K562 (cell line): Measurements from ENCODE around the gene NACC1. TPM values are rescaled to one million over a fixed set of nuclear protein-coding genes. Genes with fewer than 3 reads are reported as not detected.

Experiments used
- DEAF1 ChIP-seq: fragments of 450-650 bp; formaldehyde crosslinking; IDR thresholded peaks from 2 replicates; pipeline ENCODE4 v1.4.0; 2020; ENCODE audit warnings: mild to moderate bottlenecking, moderate library complexity
- ESRRA ChIP-seq: fragments of 450-650 bp; IDR thresholded peaks from 2 replicates; pipeline ENCODE4 v1.6.1; 2014; ENCODE audit warnings: low read depth, mild to moderate bottlenecking, moderate library complexity, borderline replicate concordance
- ETV6 ChIP-seq, 3 experiments: fragments of 150-350 bp in 1 of 3; sonication (generic) in 1 of 3; formaldehyde crosslinking in 1 of 3; IDR thresholded peaks; 2 replicates each; pipeline versions ENCODE4 v1.6.1 to v1.8.0; 2014 to 2022; ENCODE audit warnings: borderline replicate concordance in 2 of 3, low read depth in 2 of 3, antibody characterized with exemption in 1 of 3, low read length in 1 of 3, mild to moderate bottlenecking in 1 of 3, missing genetic modification reagents in 1 of 3
- HMBOX1 ChIP-seq: sonication (generic); IDR thresholded peaks from 2 replicates; pipeline ENCODE4 v1.6.1; 2016
- IFI16 ChIP-seq: fragments of 250-450 bp; sonication (Bioruptor Pico); IDR thresholded peaks from 2 replicates; pipeline ENCODE4 v2.1.2; 2022; ENCODE audit warnings: mild to moderate bottlenecking, inconsistent platforms
- MAZ ChIP-seq, 2 experiments: fragments of 450-650 bp in 1 of 2; sonication (generic) in 1 of 2; formaldehyde crosslinking; IDR thresholded peaks in 1 of 2; conservative IDR thresholded peaks in 1 of 2; 2 replicates each; pipeline versions ENCODE4 v1.4.0 to v1.5.0; 2020; ENCODE audit warnings: mild to moderate bottlenecking in 1 of 2, missing genetic modification reagents in 1 of 2
- MEF2D ChIP-seq: conservative IDR thresholded peaks from 2 replicates; pipeline ENCODE4 v1.6.1; 2016; ENCODE audit warnings: low read depth, missing genetic modification characterization, missing compliant biosample characterization
- MTF1 ChIP-seq: fragments of 250-450 bp; sonication (Bioruptor Pico); IDR thresholded peaks from 2 replicates; pipeline ENCODE4 v1.9.0; 2021; ENCODE audit warnings: moderate library complexity, mild to moderate bottlenecking, inconsistent platforms, borderline replicate concordance
- POLR2AphosphoS2 ChIP-seq: IDR thresholded peaks from 2 replicates; pipeline ENCODE4 v1.6.1; 2012; ENCODE audit warnings: low read length, improper control_type of control experiment
- RBM17 ChIP-seq: fragments of 200-400 bp; formaldehyde crosslinking; IDR thresholded peaks from 2 replicates; pipeline ENCODE4 v1.6.1; 2017; ENCODE audit warnings: low read depth, mild to moderate bottlenecking, low read length, borderline replicate concordance
- SETDB1 ChIP-seq: IDR thresholded peaks from one replicate; pipeline ENCODE4 v1.6.1; 2012; ENCODE audit warnings: low read length, control low read depth, inconsistent platforms
- SIRT6 ChIP-seq: IDR thresholded peaks from one replicate; pipeline ENCODE4 v1.6.1; 2012; ENCODE audit warnings: low read depth, mild to moderate bottlenecking, control low read depth, inconsistent platforms, low read length, moderate library complexity
- SP1 ChIP-seq: sonication (generic); formaldehyde crosslinking; IDR thresholded peaks from 2 replicates; pipeline ENCODE4 v1.8.1; 2022; ENCODE audit warnings: mild to moderate bottlenecking, missing genetic modification reagents
- SP2 ChIP-seq: IDR thresholded peaks from 2 replicates; pipeline ENCODE4 v1.6.1; 2011; ENCODE audit warnings: mild to moderate bottlenecking, low read depth, low read length, moderate library complexity; ENCODE audit not compliant: poor library complexity, severe bottlenecking; ENCODE audit errors: extremely low read depth
- TBP ChIP-seq: optimal IDR thresholded peaks from 2 replicates; pipeline ENCODE3; 2011; ENCODE audit warnings: low read depth, low read length, improper control_type of control experiment
- TRIM28 ChIP-seq: fragments of 450-650 bp; IDR thresholded peaks from 2 replicates; pipeline ENCODE4 v1.6.1; 2017
- U2AF1 ChIP-seq: fragments of 200-400 bp; formaldehyde crosslinking; optimal IDR thresholded peaks from 2 replicates; pipeline ENCODE3; 2017; ENCODE audit warnings: mild to moderate bottlenecking, low read depth, low read length, moderate library complexity
- ZNF354B ChIP-seq: fragments of 250-450 bp; sonication (Bioruptor Pico); IDR thresholded peaks from 2 replicates; pipeline ENCODE4 v1.4.0; 2020
- polyA plus RNA-seq, 8 experiments: library from polyadenylated mRNA; depleted of rRNA in 4 of 8; stranded (reverse) in 5 of 8; unstranded in 3 of 8; fragments of >200 nt; fragmentation: Nextera tagmentation in 2 of 8; fragmentation: Illumina TruSeq in 1 of 8; extraction: Ambion mirVana in 2 of 8; extraction: Trizol in 1 of 8; gene quantifications; 2 replicates each; pipeline versions ENCODE4 v1.2.1 to v1.2.3, GENCODE V29; 2011 to 2014; ENCODE audit warnings: inconsistent platforms in 1 of 8, missing spikeins in 1 of 8
- total RNA-seq, 7 experiments: library from RNA; depleted of rRNA in 6 of 7; stranded (reverse); fragments of >200 nt in 6 of 7; fragmentation: Illumina TruSeq in 2 of 7; extraction: Trizol in 2 of 7; gene quantifications; 2 replicates each; pipeline versions ENCODE4 v1.2.1 to v1.2.3, GENCODE V29; 2011 to 2021; ENCODE audit warnings: low replicate concordance in 1 of 7
- TF ChIP-seq, protein P1 (sequence below): fragments of 450-650 bp; formaldehyde crosslinking; IDR thresholded peaks from 2 replicates; pipeline ENCODE4 v1.4.0; 2020; ENCODE audit warnings: mild to moderate bottlenecking
- TF ChIP-seq, protein P2 (sequence below): sonication (generic); formaldehyde crosslinking; IDR thresholded peaks from 2 replicates; pipeline ENCODE4 v1.8.0; 2022; ENCODE audit warnings: mild to moderate bottlenecking, missing genetic modification reagents
- TF ChIP-seq, protein P3 (sequence below): fragments of 450-650 bp; IDR thresholded peaks from 2 replicates; pipeline ENCODE4 v1.6.1; 2016; ENCODE audit warnings: missing biosample characterization, missing genetic modification characterization

The NACC1 gene
- total and polyA plus RNA-seq, 9 of the 15 experiments (the other 6 are each of a cell fraction or from before 2014, with no cell fraction given): 0.04 to 96.6 (median 25.8) TPM

DNA sequence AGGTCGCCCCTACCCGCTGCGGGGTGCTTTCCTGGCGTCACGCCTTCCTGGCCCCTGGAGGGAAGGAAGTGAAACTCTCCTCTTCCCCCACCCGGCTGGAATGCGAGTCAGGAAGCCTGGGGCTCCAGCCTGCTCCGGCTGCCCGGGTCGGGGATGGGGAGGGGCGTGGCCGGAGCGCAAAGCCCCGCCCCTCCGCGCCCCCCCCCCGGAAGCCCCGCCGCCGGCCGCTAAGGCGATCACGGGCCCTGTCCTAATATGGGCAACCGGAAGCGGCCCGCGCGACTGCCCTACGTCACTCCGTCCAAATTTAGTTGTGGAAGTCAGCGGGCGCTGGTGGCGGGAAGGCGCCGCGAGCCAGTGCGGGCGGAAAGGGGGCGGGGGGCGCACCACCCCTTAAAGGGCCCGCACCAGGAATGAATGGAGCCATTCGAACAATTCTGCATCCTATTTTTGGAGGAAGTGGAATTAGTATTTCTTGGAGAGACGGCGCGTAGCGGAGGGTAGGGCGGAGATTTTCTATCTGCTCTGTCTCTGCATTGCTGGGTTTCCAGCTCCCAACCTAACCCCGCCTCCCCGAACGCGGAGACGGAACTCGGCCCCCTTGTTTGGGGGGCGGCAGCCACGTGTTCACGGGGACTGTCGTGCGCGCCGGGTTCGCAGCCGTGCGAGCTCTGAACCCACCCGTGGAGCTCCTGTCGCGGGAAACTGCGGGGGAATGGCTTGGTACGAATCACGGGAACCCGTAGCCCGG lies 33.7 kb downstream of the NACC1 start (continued):
- peak; percentile 89 for TF ChIP-seq SP1
- no peak for TF ChIP-seq DEAF1 (CRISPR knock-in tag)
- TF ChIP-seq, protein P1, sequence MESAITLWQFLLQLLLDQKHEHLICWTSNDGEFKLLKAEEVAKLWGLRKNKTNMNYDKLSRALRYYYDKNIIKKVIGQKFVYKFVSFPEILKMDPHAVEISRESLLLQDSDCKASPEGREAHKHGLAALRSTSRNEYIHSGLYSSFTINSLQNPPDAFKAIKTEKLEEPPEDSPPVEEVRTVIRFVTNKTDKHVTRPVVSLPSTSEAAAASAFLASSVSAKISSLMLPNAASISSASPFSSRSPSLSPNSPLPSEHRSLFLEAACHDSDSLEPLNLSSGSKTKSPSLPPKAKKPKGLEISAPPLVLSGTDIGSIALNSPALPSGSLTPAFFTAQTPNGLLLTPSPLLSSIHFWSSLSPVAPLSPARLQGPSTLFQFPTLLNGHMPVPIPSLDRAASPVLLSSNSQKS: no peak
- TF ChIP-seq, protein P2, sequence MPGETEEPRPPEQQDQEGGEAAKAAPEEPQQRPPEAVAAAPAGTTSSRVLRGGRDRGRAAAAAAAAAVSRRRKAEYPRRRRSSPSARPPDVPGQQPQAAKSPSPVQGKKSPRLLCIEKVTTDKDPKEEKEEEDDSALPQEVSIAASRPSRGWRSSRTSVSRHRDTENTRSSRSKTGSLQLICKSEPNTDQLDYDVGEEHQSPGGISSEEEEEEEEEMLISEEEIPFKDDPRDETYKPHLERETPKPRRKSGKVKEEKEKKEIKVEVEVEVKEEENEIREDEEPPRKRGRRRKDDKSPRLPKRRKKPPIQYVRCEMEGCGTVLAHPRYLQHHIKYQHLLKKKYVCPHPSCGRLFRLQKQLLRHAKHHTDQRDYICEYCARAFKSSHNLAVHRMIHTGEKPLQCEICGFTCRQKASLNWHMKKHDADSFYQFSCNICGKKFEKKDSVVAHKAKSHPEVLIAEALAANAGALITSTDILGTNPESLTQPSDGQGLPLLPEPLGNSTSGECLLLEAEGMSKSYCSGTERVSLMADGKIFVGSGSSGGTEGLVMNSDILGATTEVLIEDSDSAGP (CRISPR knock-in tag): peak; percentile 99
- TF ChIP-seq SETDB1: no peak
- peak; percentile 64 to 87 for TF ChIP-seq MAZ (CRISPR knock-in tag; conservative IDR thresholded peaks at IDR 0.05 in 1 of 2, IDR thresholded peaks at IDR 0.05 in 1 of 2)
- TF ChIP-seq U2AF1: no peak
- TF ChIP-seq TRIM28: 0 out of 2 replicates have a peak, but pooled peaks have one; percentile 41
- TF ChIP-seq POLR2AphosphoS2: no peak; the same call in 1 of the 2 replicates
- no peak for TF ChIP-seq MTF1
- 0 out of 2 replicates have a peak, but pooled peaks have one; percentile 37 for TF ChIP-seq ESRRA
- TF ChIP-seq SP2: no peak
- no peak for TF ChIP-seq HMBOX1
- no peak for TF ChIP-seq SIRT6
- TF ChIP-seq TBP: no peak
- TF ChIP-seq ZNF354B (CRISPR knock-in tag): no peak
- TF ChIP-seq RBM17: no peak
- TF ChIP-seq MEF2D (tag): no peak
- TF ChIP-seq, protein P3, sequence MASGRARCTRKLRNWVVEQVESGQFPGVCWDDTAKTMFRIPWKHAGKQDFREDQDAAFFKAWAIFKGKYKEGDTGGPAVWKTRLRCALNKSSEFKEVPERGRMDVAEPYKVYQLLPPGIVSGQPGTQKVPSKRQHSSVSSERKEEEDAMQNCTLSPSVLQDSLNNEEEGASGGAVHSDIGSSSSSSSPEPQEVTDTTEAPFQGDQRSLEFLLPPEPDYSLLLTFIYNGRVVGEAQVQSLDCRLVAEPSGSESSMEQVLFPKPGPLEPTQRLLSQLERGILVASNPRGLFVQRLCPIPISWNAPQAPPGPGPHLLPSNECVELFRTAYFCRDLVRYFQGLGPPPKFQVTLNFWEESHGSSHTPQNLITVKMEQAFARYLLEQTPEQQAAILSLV (tag): no peak
- no peak for TF ChIP-seq IFI16 (CRISPR knock-in tag)
- no peak for TF ChIP-seq ETV6 (IDR thresholded peaks at IDR 0.05; ENCODE audit: borderline replicate concordance in 1 of 2, low read depth in 2 of 2, low read length in 1 of 2)
- no peak for TF ChIP-seq ETV6 (CRISPR knock-in tag; IDR thresholded peaks at IDR 0.05; ENCODE audit: borderline replicate concordance)
